Renal cortex interstitium (tissue), 11 donors: ENCODE data around the gene CCDC87. TPM values are rescaled to one million over a fixed set of nuclear protein-coding genes. Genes with fewer than 3 reads are reported as not detected.
"Not testable (repeated sequence)": the region's sequence is repeated elsewhere in the genome, so short reads cannot be mapped to it uniquely, and the experiment has no call there.

Source experiments
- DNase-seq, 11 donors: peaks; one replicate each; pipeline ENCODE4 v3.0.0-alpha.2; 2013; ENCODE audit warnings: low read depth in 9 of 11, low spot score in 4 of 11; ENCODE audit errors: extremely low read depth in 1 of 11
- polyA plus RNA-seq, 3 donors: library from polyadenylated mRNA; unstranded; fragments of 120-200 nt; gene quantifications; one replicate each; pipeline ENCODE4 v1.2.1, GENCODE V29; 2013; ENCODE audit not compliant: insufficient read length in 3 of 3

Gene CCDC87
- polyA plus RNA-seq, 3 donors, result 0.23 to 0.35 (median 0.26) TPM

- DNase-seq, result no peak
Measured at GRCh38 chr11:66593303-66593635, 406 bp upstream of the CCDC87 start.

GRCh38 chr11:66591175-66591574, 1.7 kb downstream of the CCDC87 start:
- no peak for DNase-seq

- DNase-seq, result no peak
Measured at GRCh38 chr11:66589996-66590675, 2.7 kb downstream of the CCDC87 start.

- DNase-seq, result not testable (repeated sequence)
Measured at GRCh38 chr11:66589315-66589714, 3.5 kb downstream of the CCDC87 start.

- DNase-seq, result no peak
Measured at GRCh38 chr11:66586136-66586535, 6.7 kb downstream of the CCDC87 start.

- not testable (repeated sequence) for DNase-seq
Measured at GRCh38 chr11:66585447-66585846, 7.4 kb downstream of the CCDC87 start.

GRCh38 chr11:66582565-66583147, 10.2 kb downstream of the CCDC87 start:
- DNase-seq, result not testable (repeated sequence)

GRCh38 chr11:66581261-66581660, 11.6 kb downstream of the CCDC87 start:
- DNase-seq, result no peak

- DNase-seq, result no peak
Measured at GRCh38 chr11:66580803-66581202, 12.1 kb downstream of the CCDC87 start.

GRCh38 chr11:66579017-66579606, 13.8 kb downstream of the CCDC87 start:
- DNase-seq, result peak in 10 of 11 donors; percentile 33 to 72 (median 67)

- DNase-seq, result no peak
Measured at GRCh38 chr11:66570850-66571180, 22.0 kb downstream of the CCDC87 start.

GRCh38 chr11:66570079-66570849, 22.6 kb downstream of the CCDC87 start:
- no peak for DNase-seq

- no peak for DNase-seq
Measured at GRCh38 chr11:66569076-66569475, 23.8 kb downstream of the CCDC87 start.

- peak in 7 of 11 donors; percentile 26 to 72 (median 62) for DNase-seq
Measured at GRCh38 chr11:66568124-66568916, 24.5 kb downstream of the CCDC87 start, which contains the start of gene CTSF. Gene CTSF (minus strand): TSS chr11:66568606. CDS start chr11:66568486, 120 bp downstream.

- no peak for DNase-seq
Measured at GRCh38 chr11:66567787-66568123, 25.1 kb downstream of the CCDC87 start.

- DNase-seq, result no peak
Measured at GRCh38 chr11:66566221-66566620, 26.6 kb downstream of the CCDC87 start.

GRCh38 chr11:66564984-66565383, 27.9 kb downstream of the CCDC87 start:
- no peak for DNase-seq

GRCh38 chr11:66564538-66564937, 28.3 kb downstream of the CCDC87 start:
- no peak for DNase-seq

GRCh38 chr11:66563832-66564231, 29.0 kb downstream of the CCDC87 start:
- no peak for DNase-seq
